Suprapubic skin (tissue), 4 donors: ENCODE measurements around the gene SNTA1. TPM values are rescaled to one million over a fixed set of nuclear protein-coding genes. Genes with fewer than 3 reads are reported as not detected.
A peak's percentile ranks its signal among the peaks of the same experiment; 100 is the strongest.
"Not testable (repeated sequence)": the region's sequence is repeated elsewhere in the genome, so short reads cannot be mapped to it uniquely, and the experiment has no call there.

Experiments
- DNase-seq, 2 donors: peaks; one replicate each; pipeline ENCODE4 v3.0.0-alpha.2; 2019; ENCODE audit warnings: low spot score in 2 of 2
- H3K27ac ChIP-seq: fragments of 200-600 bp; sonication (generic); one replicate; pipeline ENCODE4 v1.5.1; 2019
- H3K27me3 ChIP-seq: fragments of 200-600 bp; sonication (generic); one replicate; pipeline ENCODE4 v1.5.1; 2019
- H3K36me3 ChIP-seq: fragments of 200-600 bp; sonication (generic); one replicate; pipeline ENCODE4 v1.5.1; 2019
- H3K4me1 ChIP-seq: fragments of 200-600 bp; sonication (generic); one replicate; pipeline ENCODE4 v1.5.1; 2019
- H3K4me3 ChIP-seq: fragments of 200-600 bp; sonication (generic); one replicate; pipeline ENCODE4 v1.5.1; 2019; ENCODE audit warnings: mild to moderate bottlenecking
- H3K9me3 ChIP-seq: fragments of 200-600 bp; sonication (generic); one replicate; pipeline ENCODE4 v1.5.1; 2019
- CTCF ChIP-seq, 2 donors: fragments of 200-600 bp in 1 of 2; fragments of 450-650 bp in 1 of 2; sonication (generic) in 1 of 2; IDR thresholded peaks; one replicate each; pipeline ENCODE4 v1.5.1; 2016 to 2019; ENCODE audit warnings: antibody characterized with exemption in 2 of 2, mild to moderate bottlenecking in 1 of 2, moderate library complexity in 1 of 2
- EP300 ChIP-seq: sonication (generic); formaldehyde crosslinking; IDR thresholded peaks from one replicate; pipeline ENCODE4 v1.6.1; 2017; ENCODE audit warnings: antibody characterized with exemption
- POLR2A ChIP-seq, 2 donors: fragments of 450-650 bp; IDR thresholded peaks; one replicate each; pipeline ENCODE4 v1.6.1; 2017; ENCODE audit warnings: antibody characterized with exemption in 2 of 2, mild to moderate bottlenecking in 2 of 2, moderate library complexity in 2 of 2
- POLR2AphosphoS5 ChIP-seq, 3 donors: sonication (generic); formaldehyde crosslinking; IDR thresholded peaks; one replicate each; pipeline ENCODE4 v1.6.1; 2017; ENCODE audit warnings: antibody characterized with exemption in 3 of 3
- WGBS: methylation state at CpG from one replicate; pipeline ENCODE4 v1.1.5; 2018; 5-methylcytosine and 5-hydroxymethylcytosine counted together
- total RNA-seq, 4 donors: library from RNA; depleted of rRNA; stranded (reverse); fragments of >200 nt; gene quantifications; one replicate each; pipeline ENCODE4 v1.1.0, GENCODE V29; 2016

Gene SNTA1
- total RNA-seq, 4 donors from 2014 or later = 8.1 to 20.0 (median 14.1) TPM

- Histone ChIP-seq H3K27me3 (no peaks in the 10 kb centered on the region), H3K4me3 (peak overlapping the region; percentile 80), H3K36me3 (peaks cover 8% of the 10 kb centered on the region), H3K9me3 (no peaks in the 10 kb centered on the region), H3K4me1 (peaks cover 26% of the 10 kb centered on the region), H3K27ac (peak overlapping the region; percentile 43)
- TF ChIP-seq POLR2A (IDR thresholded peaks at IDR 0.05) = no peak
- no peak for TF ChIP-seq POLR2AphosphoS5 (IDR thresholded peaks at IDR 0.05)
- no peak for TF ChIP-seq CTCF (IDR thresholded peaks at IDR 0.05)
- TF ChIP-seq EP300 = no peak
- no peak for DNase-seq
- 0% methylated on average over 8 of the region's 8 CpGs for WGBS
Measured at GRCh38 chr20:33400812-33401183, 42.8 kb downstream of the SNTA1 start.

- peak overlapping the region; percentile 80 for H3K4me3 ChIP-seq
- DNase-seq = no peak
- peaks cover 26% of the 10 kb centered on the region for H3K4me1 ChIP-seq
- no peaks in the 10 kb centered on the region for H3K27me3 ChIP-seq
- WGBS = 64% methylated on average over 6 of the region's 6 CpGs
- TF ChIP-seq POLR2AphosphoS5 (IDR thresholded peaks at IDR 0.05) = no peak
- TF ChIP-seq POLR2A (IDR thresholded peaks at IDR 0.05) = no peak
- no peak for TF ChIP-seq CTCF (IDR thresholded peaks at IDR 0.05)
- no peak for TF ChIP-seq EP300
- H3K27ac ChIP-seq = no peak overlapping the region
- peaks cover 17% of the 10 kb centered on the region for H3K36me3 ChIP-seq
- H3K9me3 ChIP-seq = no peaks in the 10 kb centered on the region
Measured at GRCh38 chr20:33399924-33400323, 43.6 kb downstream of the SNTA1 start.

GRCh38 chr20:33394718-33395117 lies 48.8 kb downstream of the SNTA1 start:
- no peak overlapping the region for H3K4me3 ChIP-seq
- no peak for DNase-seq
- H3K4me1 ChIP-seq = peaks cover 9% of the 10 kb centered on the region
- no peak overlapping the region for H3K27ac ChIP-seq
- no peaks in the 10 kb centered on the region for H3K9me3 ChIP-seq
- H3K36me3 ChIP-seq = peaks cover 56% of the 10 kb centered on the region
- 93% methylated on average over 3 of the region's 4 CpGs for WGBS
- TF ChIP-seq POLR2AphosphoS5 (IDR thresholded peaks at IDR 0.05) (no peak), EP300 (no peak), POLR2A (IDR thresholded peaks at IDR 0.05) (no peak), CTCF (IDR thresholded peaks at IDR 0.05) (no peak)
- no peaks in the 10 kb centered on the region for H3K27me3 ChIP-seq

- Histone ChIP-seq H3K27me3 (no peaks in the 10 kb centered on the region), H3K27ac (no peak overlapping the region), H3K9me3 (no peaks in the 10 kb centered on the region), H3K4me1 (no peaks in the 10 kb centered on the region), H3K4me3 (no peak overlapping the region), H3K36me3 (peaks cover 62% of the 10 kb centered on the region)
- DNase-seq = no peak
- TF ChIP-seq CTCF (IDR thresholded peaks at IDR 0.05) (no peak), POLR2A (IDR thresholded peaks at IDR 0.05) (no peak), POLR2AphosphoS5 (IDR thresholded peaks at IDR 0.05) (no peak), EP300 (no peak)
- 80% methylated on average over 4 of the region's 4 CpGs for whole genome bisulfite sequencing
Measured at GRCh38 chr20:33393609-33394008, 50.0 kb downstream of the SNTA1 start.

DNA sequence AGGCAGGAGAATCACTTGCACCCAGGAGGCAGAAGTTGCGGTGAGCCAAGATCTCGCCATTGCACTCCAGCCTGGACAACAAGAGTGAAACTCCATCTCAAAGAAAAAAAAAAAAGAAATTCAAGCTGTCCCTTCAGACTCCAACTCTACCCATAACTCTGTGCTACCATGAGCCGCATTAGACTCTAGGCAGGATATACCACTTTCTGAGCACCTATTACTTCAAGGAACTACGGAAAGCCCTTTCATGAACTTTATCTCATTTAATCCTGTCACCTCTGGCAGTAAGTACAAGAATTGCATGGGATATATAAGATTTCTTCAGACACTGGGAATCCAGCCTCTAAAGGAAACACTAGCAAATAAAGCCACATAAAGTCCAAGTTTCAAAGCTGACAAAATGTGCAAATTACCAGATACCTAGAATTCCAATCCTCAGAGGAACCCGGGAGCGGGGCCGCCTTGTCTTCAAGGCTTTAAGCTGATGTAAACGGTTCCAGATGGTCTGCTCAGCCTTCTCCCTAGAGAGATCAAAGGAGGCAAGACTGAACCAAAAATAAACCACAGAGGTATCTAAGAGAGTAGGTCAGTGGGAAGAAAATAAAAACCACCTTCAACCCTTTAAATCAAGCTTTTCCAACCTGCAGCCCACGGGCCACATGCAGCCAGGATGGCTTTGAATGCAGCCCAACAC lies 51.7 kb downstream of the SNTA1 start:
- H3K36me3 ChIP-seq = peaks cover 73% of the 10 kb centered on the region

DNA sequence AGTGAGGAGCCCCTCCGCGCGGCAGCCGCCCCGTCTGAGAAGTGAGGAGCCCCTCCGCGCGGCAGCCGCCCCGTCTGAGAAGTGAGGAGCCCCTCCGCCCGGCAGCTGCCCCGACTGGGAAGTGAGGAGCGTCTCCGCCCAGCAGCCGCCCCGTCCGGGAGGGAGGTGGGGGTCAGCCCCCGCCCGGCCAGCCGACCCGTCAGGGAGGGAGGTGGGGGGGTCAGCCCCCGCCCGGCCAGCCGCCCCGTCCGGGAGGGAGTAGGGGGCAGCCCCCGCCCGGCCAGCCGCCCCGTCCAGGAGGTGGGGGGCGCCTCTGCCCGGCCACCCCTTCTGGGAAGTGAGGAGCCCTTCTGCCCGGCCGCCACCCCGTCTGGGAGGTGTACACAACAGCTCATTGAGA lies 54.2 kb downstream of the SNTA1 start:
- not testable (repeated sequence) for H3K4me1 ChIP-seq, H3K27me3 ChIP-seq, H3K9me3 ChIP-seq, H3K27ac ChIP-seq, H3K4me3 ChIP-seq, DNase-seq
- peaks cover 78% of the 10 kb centered on the region for H3K36me3 ChIP-seq
- 96% methylated on average over 22 of the region's 36 CpGs for WGBS

More for the DNA sequence above, 51.7 kb downstream of the SNTA1 start:
- Histone ChIP-seq H3K4me3 (no peak overlapping the region), H3K27ac (no peak overlapping the region), H3K9me3 (no peaks in the 10 kb centered on the region), H3K27me3 (no peaks in the 10 kb centered on the region), H3K4me1 (no peaks in the 10 kb centered on the region)
- WGBS = 75% methylated on average over 9 of the region's 9 CpGs
- DNase-seq = no peak
- TF ChIP-seq CTCF (IDR thresholded peaks at IDR 0.05) (no peak), POLR2AphosphoS5 (IDR thresholded peaks at IDR 0.05) (no peak), EP300 (no peak), POLR2A (IDR thresholded peaks at IDR 0.05) (no peak)
